Subcutaneous abdominal adipose tissue (tissue), 5 donors: Measurements from ENCODE around the gene RASD2.

Experiments used
- H3K27ac ChIP-seq: one replicate; pipeline ENCODE4 v1.7.0; 2013; ENCODE audit warnings: low read depth, mild to moderate bottlenecking, inconsistent platforms, low read length, moderate library complexity
- H3K27me3 ChIP-seq, 5 donors: one replicate each; pipeline ENCODE4 v1.7.0; 2013; ENCODE audit warnings: low read length in 5 of 5, inconsistent platforms in 1 of 5; ENCODE audit not compliant: control insufficient read depth in 5 of 5, insufficient read depth in 4 of 5
- H3K36me3 ChIP-seq, 5 donors: one replicate each; pipeline ENCODE4 v1.7.0; 2013; ENCODE audit warnings: low read length in 5 of 5; ENCODE audit not compliant: control insufficient read depth in 5 of 5, insufficient read depth in 5 of 5
- H3K4me1 ChIP-seq, 5 donors: one replicate each; pipeline ENCODE4 v1.7.0; 2013; ENCODE audit warnings: low read length in 5 of 5, mild to moderate bottlenecking in 3 of 5, moderate library complexity in 1 of 5; ENCODE audit not compliant: control insufficient read depth in 5 of 5, insufficient read depth in 5 of 5
- H3K4me3 ChIP-seq, 5 donors: one replicate each; pipeline ENCODE4 v1.7.0; 2013; ENCODE audit warnings: low read length in 5 of 5, low read depth in 1 of 5
- H3K9ac ChIP-seq, 5 donors: one replicate each; pipeline ENCODE4 v1.7.0; 2013; ENCODE audit warnings: low read length in 5 of 5, mild to moderate bottlenecking in 4 of 5, moderate library complexity in 3 of 5
- H3K9me3 ChIP-seq, 5 donors: one replicate each; pipeline ENCODE4 v1.7.0; 2013; ENCODE audit warnings: low read length in 5 of 5; ENCODE audit not compliant: control insufficient read depth in 5 of 5
- donor health status: healthy.
- donor health status: healthy.
- donor health status: healthy.
- donor health status: healthy.
- donor health status: healthy.

RASD2 gene

DNA sequence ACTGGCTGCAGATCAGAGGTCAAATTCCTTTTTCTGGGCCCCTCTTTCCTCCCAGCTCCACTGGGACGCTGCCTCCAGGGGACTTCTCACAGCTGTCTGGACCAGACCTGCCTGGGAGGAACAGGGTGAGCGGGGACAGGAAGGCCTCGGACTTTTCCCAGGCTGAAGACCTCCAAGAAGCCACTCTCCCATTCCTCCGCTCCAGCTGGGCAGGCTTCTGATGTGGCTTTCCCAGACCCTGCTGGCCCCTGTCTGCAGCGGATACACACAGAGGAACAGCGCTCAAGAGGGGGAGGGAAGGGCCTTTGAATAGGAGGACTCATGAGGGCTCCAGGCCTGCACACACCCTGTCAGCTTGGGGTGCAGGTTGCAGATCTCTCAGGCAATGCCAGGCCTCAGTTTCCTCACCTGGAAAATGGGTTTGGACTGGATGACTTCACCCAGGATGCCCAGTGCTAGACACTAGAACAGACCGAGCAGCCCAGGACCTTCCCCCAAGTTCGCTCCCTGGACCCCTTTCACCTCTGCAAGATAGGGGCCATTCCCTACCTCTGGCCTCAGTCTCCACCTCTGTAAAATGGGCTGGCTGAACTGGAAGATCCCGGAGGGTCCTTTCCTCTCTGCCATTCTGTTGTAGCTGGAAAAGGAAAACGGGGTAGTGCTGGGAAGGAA lies 39.9 kb downstream of the RASD2 start:
- Histone ChIP-seq H3K27me3 (no peaks in the 10 kb centered on the region), H3K27ac (no peak overlapping the region), H3K9ac (no peak overlapping the region), H3K36me3 (no peaks in the 10 kb centered on the region), H3K9me3 (no peaks in the 10 kb centered on the region), H3K4me1 (peaks cover 0 to 10% (median 3%) of the 10 kb centered on the region in 5 donors), H3K4me3 (no peak overlapping the region)

DNA sequence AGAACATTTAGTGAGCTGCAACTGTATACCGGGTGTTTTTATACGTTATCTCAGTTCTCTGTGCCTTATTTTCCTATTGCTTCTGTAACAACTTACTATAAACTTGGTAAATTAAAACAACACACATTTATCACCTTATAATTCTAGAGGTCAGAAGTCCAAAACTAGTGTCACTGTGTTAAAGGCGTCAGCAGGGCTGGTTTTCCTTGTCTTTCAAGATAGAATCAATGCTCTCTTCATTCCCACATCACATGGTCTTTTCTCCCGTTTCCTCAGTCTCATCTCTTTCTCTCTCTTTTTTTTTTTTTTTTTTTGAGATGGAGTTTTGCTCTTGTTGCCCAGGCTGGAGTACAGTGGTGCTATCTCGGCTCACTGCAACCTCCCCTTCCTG lies 40.4 kb downstream of the RASD2 start:
- no peaks in the 10 kb centered on the region for H3K36me3 ChIP-seq
- no peaks in the 10 kb centered on the region for H3K9me3 ChIP-seq
- no peaks in the 10 kb centered on the region for H3K27me3 ChIP-seq
- no peak overlapping the region for H3K4me3 ChIP-seq
- no peak overlapping the region for H3K27ac ChIP-seq
- no peak overlapping the region for H3K9ac ChIP-seq
- peaks cover 0 to 10% (median 3%) of the 10 kb centered on the region in 5 donors for H3K4me1 ChIP-seq

DNA sequence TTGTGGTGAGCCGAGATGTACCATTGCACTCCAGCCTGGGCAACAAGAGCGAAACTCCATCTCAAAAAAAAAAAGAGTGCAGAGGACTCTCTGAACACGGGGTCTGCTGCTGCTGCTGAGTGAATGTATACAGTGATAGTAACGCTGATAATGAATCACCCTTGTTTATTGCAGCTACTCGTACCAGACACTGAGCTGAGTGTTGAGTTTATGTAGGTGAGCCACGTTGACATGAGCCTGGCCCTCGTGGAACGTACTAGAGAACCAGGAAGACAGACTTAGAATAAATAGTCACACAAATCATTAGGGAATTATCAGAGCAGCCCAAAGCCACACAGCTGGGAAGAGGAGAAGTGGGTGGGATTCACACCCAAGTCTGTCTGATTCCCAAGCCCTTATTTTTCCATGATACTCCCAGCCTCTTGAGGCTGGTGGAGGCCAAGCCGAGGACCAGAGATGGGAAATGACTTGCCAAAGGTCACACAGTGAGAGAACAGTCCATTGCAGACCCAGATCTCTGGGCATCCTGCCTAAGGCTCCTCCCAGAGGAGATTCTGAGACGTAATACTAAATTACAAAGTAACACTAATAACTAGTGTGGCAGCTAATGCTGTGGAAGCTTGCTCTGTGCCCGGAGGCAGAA lies 41.7 kb downstream of the RASD2 start:
- no peak overlapping the region for H3K4me3 ChIP-seq
- no peak overlapping the region for H3K27ac ChIP-seq

DNA sequence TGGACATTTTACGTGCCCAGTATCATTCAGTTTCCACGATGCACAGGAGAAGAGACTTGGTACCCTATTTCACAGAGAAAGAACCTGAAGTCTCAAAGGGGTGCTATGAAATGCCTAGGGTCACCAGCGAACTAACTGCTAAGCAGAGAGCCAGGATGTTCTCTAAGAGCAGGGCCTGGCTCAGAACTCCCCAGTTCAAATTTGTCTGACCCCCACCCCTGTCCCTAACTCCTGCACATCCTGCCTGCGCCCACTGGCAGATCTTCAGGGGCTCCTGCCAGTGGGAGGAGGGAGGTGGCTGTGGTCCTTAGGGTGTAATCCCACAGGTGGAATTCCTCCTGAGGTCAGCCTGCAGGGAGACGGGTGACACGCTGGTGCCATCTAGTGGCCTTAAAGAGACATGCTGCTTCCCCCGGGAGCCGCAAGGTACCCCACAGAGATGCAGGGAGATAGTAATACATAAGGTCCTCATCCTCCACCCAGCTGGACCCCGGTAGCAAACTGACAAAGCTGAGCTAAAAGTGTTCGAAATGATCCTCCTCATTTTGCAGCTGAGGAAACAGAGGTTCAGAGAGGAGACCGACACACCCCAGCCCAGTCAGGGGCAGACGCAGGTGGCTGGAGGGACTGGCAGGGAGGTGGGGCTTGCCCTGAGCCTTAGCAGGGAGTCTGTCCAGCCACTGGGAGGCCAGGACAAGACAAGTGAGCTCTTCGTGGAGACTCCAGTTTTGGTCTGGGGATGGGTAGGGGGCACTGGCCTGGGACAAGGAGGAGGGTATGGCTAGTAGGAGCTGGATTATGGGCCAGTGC lies 42.4 kb downstream of the RASD2 start:
- Histone ChIP-seq H3K4me3 (no peak overlapping the region), H3K4me1 (peaks cover 10 to 21% (median 17%) of the 10 kb centered on the region in 5 donors), H3K9ac (no peak overlapping the region), H3K27me3 (no peaks in the 10 kb centered on the region), H3K36me3 (no peaks in the 10 kb centered on the region), H3K9me3 (peaks cover 0 to 6% (median 5%) of the 10 kb centered on the region in 5 donors), H3K27ac (no peak overlapping the region)

More for the DNA sequence above, 41.7 kb downstream of the RASD2 start:
- peaks cover 0 to 6% (median 5%) of the 10 kb centered on the region in 5 donors for H3K9me3 ChIP-seq
- no peaks in the 10 kb centered on the region for H3K27me3 ChIP-seq
- no peaks in the 10 kb centered on the region for H3K36me3 ChIP-seq
- no peak overlapping the region for H3K9ac ChIP-seq
- peaks cover 3 to 13% (median 10%) of the 10 kb centered on the region in 5 donors for H3K4me1 ChIP-seq

DNA sequence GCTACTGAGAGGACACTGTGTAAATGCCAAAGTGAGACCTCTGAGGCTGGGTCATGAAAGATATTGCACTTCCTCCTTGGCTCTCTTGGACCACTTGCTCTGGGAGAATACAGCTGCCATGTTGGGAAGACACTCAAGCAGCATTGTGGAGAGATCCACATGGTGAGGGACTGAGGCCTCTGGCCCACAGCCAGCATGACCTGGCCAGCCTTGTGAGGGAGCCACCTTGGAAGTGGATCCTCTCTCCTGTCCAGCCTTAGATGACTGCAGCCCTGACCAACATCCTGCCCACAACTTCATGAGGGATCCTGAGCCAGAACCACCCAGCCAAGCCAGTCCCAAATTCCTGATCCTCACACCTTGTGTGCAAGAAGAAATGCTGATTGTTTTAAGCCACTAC lies 46.1 kb downstream of the RASD2 start:
- Histone ChIP-seq H3K27ac (no peak overlapping the region), H3K4me1 (peaks cover 22 to 39% (median 32%) of the 10 kb centered on the region in 5 donors), H3K27me3 (no peaks in the 10 kb centered on the region), H3K36me3 (no peaks in the 10 kb centered on the region), H3K9me3 (peaks cover 0 to 6% (median 5%) of the 10 kb centered on the region in 5 donors), H3K9ac (no peak overlapping the region), H3K4me3 (no peak overlapping the region)

DNA sequence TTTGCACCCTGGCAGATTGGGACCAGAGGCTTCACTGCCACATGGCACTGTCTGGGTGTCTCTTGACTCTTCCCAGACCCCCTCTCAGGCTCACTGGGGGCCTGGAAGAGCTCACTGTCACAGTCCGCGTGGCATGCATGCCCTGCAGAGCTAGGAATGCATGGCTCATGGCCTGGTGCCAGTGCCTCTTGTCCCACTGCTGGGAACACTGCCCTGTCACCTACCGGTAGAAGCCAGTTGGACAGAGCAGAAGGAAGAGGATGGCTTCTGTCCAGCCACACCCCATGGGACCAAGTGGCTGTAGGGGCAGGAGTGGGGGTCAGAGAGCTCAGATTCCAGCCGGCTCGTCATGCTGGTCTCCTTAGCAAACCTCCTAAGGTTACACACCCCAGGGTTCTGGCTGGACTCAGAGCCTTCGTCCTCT lies 46.8 kb downstream of the RASD2 start:
- peak overlapping the region; percentile 54 for H3K27ac ChIP-seq
- H3K9ac ChIP-seq: peak overlapping the region in 1 of 5 donors; percentile 8
- peaks cover 20 to 46% (median 38%) of the 10 kb centered on the region in 5 donors for H3K4me1 ChIP-seq
- H3K36me3 ChIP-seq: no peaks in the 10 kb centered on the region
- H3K27me3 ChIP-seq: no peaks in the 10 kb centered on the region
- peaks cover 0 to 6% (median 5%) of the 10 kb centered on the region in 5 donors for H3K9me3 ChIP-seq
- H3K4me3 ChIP-seq: no peak overlapping the region

DNA sequence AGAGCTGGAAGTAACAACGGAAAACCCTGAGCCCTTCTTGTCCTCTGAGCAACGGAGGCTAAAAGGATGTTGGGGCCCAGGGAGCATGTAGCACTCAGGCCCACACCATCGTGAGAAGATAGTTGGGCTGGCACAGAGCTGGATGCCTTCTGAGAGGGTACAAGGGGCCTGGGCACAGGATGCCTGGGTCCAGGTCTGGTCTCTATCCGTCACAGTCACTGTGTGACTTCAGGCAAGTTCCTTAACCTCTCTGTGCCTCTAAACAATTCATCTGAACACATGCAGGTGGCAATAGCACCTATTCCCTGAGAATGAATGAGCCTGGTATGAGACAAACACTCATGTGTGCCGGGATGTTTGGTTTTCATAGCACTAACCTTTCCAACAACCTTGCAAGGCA lies 47.3 kb downstream of the RASD2 start:
- no peaks in the 10 kb centered on the region for H3K27me3 ChIP-seq
- H3K4me3 ChIP-seq: no peak overlapping the region
- peak overlapping the region; percentile 54 for H3K27ac ChIP-seq
- no peaks in the 10 kb centered on the region for H3K36me3 ChIP-seq
- H3K9ac ChIP-seq: peak overlapping the region in 2 of 5 donors; percentile 8 to 34
- peaks cover 22 to 46% (median 43%) of the 10 kb centered on the region in 5 donors for H3K4me1 ChIP-seq
- peaks cover 0 to 6% (median 5%) of the 10 kb centered on the region in 5 donors for H3K9me3 ChIP-seq

DNA sequence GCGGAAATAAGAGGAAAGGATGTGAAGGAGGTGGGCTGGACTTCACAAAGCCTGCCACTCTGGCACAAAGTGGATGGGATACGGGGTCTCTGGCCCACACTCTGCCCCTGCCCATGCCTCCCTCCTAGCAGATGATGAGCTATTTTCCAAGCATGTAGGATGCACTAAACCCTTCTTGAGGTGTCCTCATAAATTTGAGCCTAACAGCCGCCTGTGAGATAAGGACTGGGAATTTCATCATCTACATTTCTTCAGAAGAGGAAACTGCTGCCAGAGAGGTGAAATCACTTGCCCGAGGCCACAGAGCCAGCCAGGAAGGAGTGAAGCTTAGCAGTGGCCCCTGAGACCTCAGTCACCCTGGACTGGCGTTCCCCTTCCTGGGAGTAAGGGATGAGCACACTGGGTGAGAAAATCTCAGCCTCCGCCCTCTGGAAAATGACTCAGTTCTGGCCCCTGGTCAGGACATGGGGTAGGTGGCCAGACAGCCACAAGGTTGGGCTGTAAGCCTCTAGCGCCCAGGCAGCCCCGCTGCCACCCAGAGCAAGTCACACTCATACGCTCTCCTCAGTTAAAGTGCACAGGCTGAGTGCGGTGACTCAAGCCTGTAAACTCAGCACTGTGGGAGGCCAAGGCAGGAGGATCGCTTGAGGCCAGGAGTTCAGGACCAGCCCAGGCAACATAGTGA lies 48.6 kb downstream of the RASD2 start:
- no peak overlapping the region for H3K4me3 ChIP-seq
- no peaks in the 10 kb centered on the region for H3K36me3 ChIP-seq
- peak overlapping the region; percentile 54 for H3K27ac ChIP-seq
- H3K9me3 ChIP-seq: peaks cover 0 to 6% (median 5%) of the 10 kb centered on the region in 5 donors
- H3K4me1 ChIP-seq: peaks cover 22 to 56% (median 50%) of the 10 kb centered on the region in 5 donors
- H3K27me3 ChIP-seq: no peaks in the 10 kb centered on the region
- peak overlapping the region in 2 of 5 donors; percentile 7 to 34 for H3K9ac ChIP-seq

DNA sequence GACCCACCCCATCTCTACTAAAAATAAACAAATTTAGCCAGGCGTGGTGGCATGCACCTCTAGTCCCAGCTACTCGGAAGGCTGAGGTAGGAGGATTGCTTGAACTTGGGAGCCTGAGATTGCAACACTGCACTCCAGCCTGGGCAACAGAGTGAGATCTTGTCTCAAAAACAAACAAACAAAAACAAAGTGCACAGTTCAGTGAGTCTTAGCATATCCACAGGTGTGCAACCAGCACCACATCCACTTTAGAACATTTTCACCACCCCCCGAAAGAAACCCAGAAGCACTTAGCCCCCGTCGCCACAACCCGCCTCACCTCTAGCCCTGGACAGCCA lies 49.1 kb downstream of the RASD2 start:
- H3K36me3 ChIP-seq: no peaks in the 10 kb centered on the region
- H3K4me1 ChIP-seq: peaks cover 22 to 56% (median 50%) of the 10 kb centered on the region in 5 donors
- peaks cover 0 to 6% (median 5%) of the 10 kb centered on the region in 5 donors for H3K9me3 ChIP-seq
- H3K4me3 ChIP-seq: no peak overlapping the region
- H3K9ac ChIP-seq: no peak overlapping the region
- H3K27ac ChIP-seq: peak overlapping the region; percentile 54
- no peaks in the 10 kb centered on the region for H3K27me3 ChIP-seq
